K562 (cell line): Measurements from ENCODE around the gene RGPD5. TPM values are rescaled to one million over a fixed set of nuclear protein-coding genes. Genes with fewer than 3 reads are reported as not detected.
A peak's percentile ranks its signal among the peaks of the same experiment; 100 is the strongest.
"Not testable (repeated sequence)": the region's sequence is repeated elsewhere in the genome, so short reads cannot be mapped to it uniquely, and the experiment has no call there.

Source experiments
- ATAC-seq: fragments of 200-7000 bp; cut with Tn5 transposase; 3 replicates; pipeline ENCODE4 v1.9.1; 2020; ENCODE audit warnings: moderate library complexity
- BruUV-seq: library from RNA; stranded (reverse); fragments of 400-500 nt; replicated peaks from 2 replicates; lab custom pipeline; 2021; lab: Mats Ljungman, UMichigan
- CTCF ChIA-PET: fragments of 300-600 bp; formaldehyde crosslinking; extraction: SDS; loops from one replicate; lab custom pipeline; 2021; ENCODE audit warnings: low intra/inter-chr PET ratio; lab: Yijun Ruan, JAX
- POLR2A ChIA-PET: fragments of 300-600, 350-650 bp; sonication (Branson Sonifier 250); formaldehyde crosslinking; extraction: SDS; loops from one replicate; lab custom pipeline; 2021; ENCODE audit warnings: antibody characterized with exemption, inconsistent platforms; lab: Yijun Ruan, JAX
- DNase-seq, 4 experiments: peaks; one replicate each; pipeline versions ENCODE4 v3.0.0 to v3.0.0-alpha.2; 2011 to 2018; ENCODE audit warnings: low spot score in 3 of 4, mixed read lengths in 3 of 4; ENCODE audit errors: extremely low read depth in 1 of 4
- FAIRE-seq: peaks from 2 replicates; lab custom pipeline; 2011; peaks lifted over from hg19 to GRCh38; lab: Jason Lieb, UNC
- H2AFZ ChIP-seq: 2 replicates; pipeline ENCODE4 v1.6.0; 2011; ENCODE audit warnings: low read depth, low read length, control low read depth, inconsistent platforms
- H3K27ac ChIP-seq: fragments of 200-600 bp; 3 replicates; pipeline ENCODE4 v1.8.0; 2011; ENCODE audit warnings: low read depth, mild to moderate bottlenecking, control low read depth, inconsistent platforms, low read length, moderate library complexity, mixed read lengths; ENCODE audit errors: extremely low read depth
- H3K27me3 ChIP-seq, 2 experiments: fragments of 300-600 bp in 1 of 2; 2 replicates in 1 of 2; 3 replicates in 1 of 2; pipeline versions ENCODE4 v1.6.0 to v1.8.0; 2011; ENCODE audit warnings: inconsistent platforms in 2 of 2, low read length in 2 of 2, mild to moderate bottlenecking in 1 of 2, mixed read lengths in 1 of 2, moderate library complexity in 1 of 2; ENCODE audit not compliant: control insufficient read depth in 2 of 2, insufficient read depth in 2 of 2
- H3K36me3 ChIP-seq: fragments of 300-600 bp; 3 replicates; pipeline ENCODE4 v1.8.0; 2011; ENCODE audit warnings: mild to moderate bottlenecking, low read length, inconsistent platforms; ENCODE audit not compliant: control insufficient read depth, insufficient read depth
- H3K4me1 ChIP-seq, 2 experiments: fragments of 200-600 bp in 1 of 2; replicated peaks in 1 of 2; 2 replicates in 1 of 2; 3 replicates in 1 of 2; pipeline versions ENCODE4 v1.5.1 to v1.8.0; 2011; ENCODE audit warnings: inconsistent platforms in 2 of 2, low read length in 2 of 2, mild to moderate bottlenecking in 1 of 2, mixed read lengths in 1 of 2, moderate library complexity in 1 of 2; ENCODE audit not compliant: control insufficient read depth in 2 of 2, insufficient read depth in 2 of 2
- H3K4me2 ChIP-seq: 2 replicates; pipeline ENCODE4 v1.6.1; 2011; ENCODE audit warnings: low read length, control low read depth, inconsistent platforms, mixed read lengths; ENCODE audit not compliant: insufficient read depth
- H3K4me3 ChIP-seq: fragments of 200-600 bp; sonication (generic), shearing (Covaris generic); 2 replicates; pipeline ENCODE4 v1.5.1; 2016; ENCODE audit warnings: control low read depth, inconsistent platforms
- H3K79me2 ChIP-seq: fragments of 200-600 bp; 3 replicates; pipeline ENCODE4 v1.8.0; 2011; ENCODE audit warnings: low read length, inconsistent platforms; ENCODE audit not compliant: control insufficient read depth, insufficient read depth
- H3K9ac ChIP-seq, 2 experiments: 2 replicates each; pipeline versions ENCODE4 v1.6.0 to v1.6.1; 2011; ENCODE audit warnings: low read depth in 2 of 2, low read length in 2 of 2, control low read depth in 1 of 2, inconsistent platforms in 1 of 2, mild to moderate bottlenecking in 1 of 2, mixed read lengths in 1 of 2; ENCODE audit not compliant: insufficient read depth in 1 of 2
- H3K9me1 ChIP-seq: one replicate; pipeline ENCODE4 v1.6.0; 2011; ENCODE audit warnings: inconsistent platforms, mild to moderate bottlenecking, low read length, moderate library complexity; ENCODE audit not compliant: control insufficient read depth, insufficient read depth
- H3K9me3 ChIP-seq: replicated peaks from 2 replicates; pipeline ENCODE4 v1.5.1; 2011; ENCODE audit warnings: low read depth, low read length, inconsistent platforms; ENCODE audit not compliant: control insufficient read depth, insufficient read depth
- H4K20me1 ChIP-seq: replicated peaks from 2 replicates; pipeline ENCODE4 v1.6.1; 2011; ENCODE audit warnings: low read length, inconsistent platforms, mixed read lengths; ENCODE audit not compliant: control insufficient read depth, insufficient read depth
- WGBS: fragments of 100-300 bp; shearing (Covaris generic); methylation state at CpG from one replicate; pipeline ENCODE4 v1.1.6; 2016; ENCODE audit warnings: low coverage, mixed read lengths; ENCODE audit not compliant: insufficient coverage; ENCODE audit errors: missing lambda C conversion rate; 5-methylcytosine and 5-hydroxymethylcytosine counted together
- in situ Hi-C: fragments of 300-500 bp; cut with MboI; formaldehyde crosslinking; loops from 4 replicates; pipeline ENCODE4 v1.15.0; 2018; ENCODE audit warnings: inconsistent platforms, mixed read lengths
- intact Hi-C: fragments of 100-400 bp; cut with micrococcal nuclease; formaldehyde crosslinking; loops from 2 replicates; pipeline ENCODE4 v1.14.2; 2022
- polyA plus RNA-seq, 8 experiments: library from polyadenylated mRNA; depleted of rRNA in 4 of 8; stranded (reverse) in 5 of 8; unstranded in 3 of 8; fragments of >200 nt; fragmentation: Nextera tagmentation in 2 of 8; fragmentation: Illumina TruSeq in 1 of 8; extraction: Ambion mirVana in 2 of 8; extraction: Trizol in 1 of 8; gene quantifications; 2 replicates each; pipeline versions ENCODE4 v1.2.1 to v1.2.3, GENCODE V29; 2011 to 2014; ENCODE audit warnings: inconsistent platforms in 1 of 8, missing spikeins in 1 of 8
- total RNA-seq, 7 experiments: library from RNA; depleted of rRNA in 6 of 7; stranded (reverse); fragments of >200 nt in 6 of 7; fragmentation: Illumina TruSeq in 2 of 7; extraction: Trizol in 2 of 7; gene quantifications; 2 replicates each; pipeline versions ENCODE4 v1.2.1 to v1.2.3, GENCODE V29; 2011 to 2021; ENCODE audit warnings: low replicate concordance in 1 of 7

The RGPD5 gene
- total and polyA plus RNA-seq, 9 of the 15 experiments (the other 6 are each of a cell fraction or from before 2014, with no cell fraction given) = 0.30 to 5.0 (median 1.4) TPM

DNA sequence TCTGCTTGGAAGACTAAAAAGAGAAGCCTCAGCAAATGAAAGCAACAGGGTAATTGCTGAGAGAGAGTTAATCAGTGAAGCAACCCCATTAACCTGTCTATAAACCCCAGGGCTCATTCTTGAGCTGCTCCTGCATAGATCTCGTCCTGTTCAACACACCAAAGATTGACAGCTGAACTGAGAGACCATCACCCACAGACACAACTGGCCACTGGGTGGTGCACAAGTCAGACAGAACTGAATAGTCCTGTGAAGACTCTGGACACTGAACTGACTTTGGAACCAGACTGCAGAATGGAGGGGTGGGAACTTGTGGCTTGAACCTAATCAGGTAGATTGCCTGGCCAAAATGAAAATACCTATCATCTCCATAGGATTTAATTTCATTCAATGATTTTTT is 1.4 kb upstream of the RGPD5 start:
- in situ Hi-C loops = loop anchor here (25.0 kb wide), 2 partner anchors 970 to 1105 kb away; no protein-coding TSS in a partner anchor
- ATAC-seq = peak; percentile 95
- H3K9me1 ChIP-seq, H2AFZ ChIP-seq, BruUV-seq, H3K4me3 ChIP-seq, H3K4me1 ChIP-seq, H3K27me3 ChIP-seq, H3K36me3 ChIP-seq, H3K9me3 ChIP-seq, DNase-seq, H4K20me1 ChIP-seq, CTCF ChIA-PET, H3K4me2 ChIP-seq, H3K9ac ChIP-seq, POLR2A ChIA-PET, intact Hi-C loops, H3K27ac ChIP-seq, H3K79me2 ChIP-seq, FAIRE-seq: not testable (repeated sequence)
- no CpG with 5 or more reads among the region's 1 CpG for WGBS

DNA sequence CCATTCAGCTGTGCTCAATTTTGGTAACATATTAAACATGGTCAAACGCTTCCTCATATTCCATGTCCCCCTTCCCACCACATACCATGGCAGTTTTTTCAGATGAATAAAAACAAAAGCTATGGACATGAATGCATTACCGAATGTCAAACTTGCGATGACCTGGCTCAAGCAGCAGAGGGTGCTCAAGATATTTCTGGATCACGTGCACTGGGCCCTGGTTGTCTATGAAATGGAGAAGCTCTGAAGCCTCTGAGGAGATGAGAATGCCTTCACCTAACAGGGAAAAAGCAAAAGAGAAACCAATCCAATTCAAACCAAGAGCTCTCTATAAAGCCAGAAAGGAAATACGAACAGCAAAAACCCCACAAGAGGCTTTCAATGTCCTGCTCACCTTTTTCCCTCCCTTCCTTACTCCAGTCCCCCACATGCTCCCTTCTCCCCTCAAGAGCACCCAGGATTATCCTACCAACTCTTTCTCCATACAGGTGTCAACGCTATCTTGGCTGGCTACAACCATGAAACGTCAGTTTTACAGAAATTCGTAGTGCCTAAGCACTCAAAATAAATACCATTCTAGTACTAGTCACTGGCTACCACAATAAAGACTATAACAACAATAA is 77.1 kb downstream of the RGPD5 start:
- H3K9me3 ChIP-seq, H4K20me1 ChIP-seq, DNase-seq, H3K9me1 ChIP-seq, BruUV-seq, H3K36me3 ChIP-seq, H3K27ac ChIP-seq, H3K27me3 ChIP-seq, H3K4me3 ChIP-seq, POLR2A ChIA-PET, H3K4me1 ChIP-seq, in situ Hi-C loops, H3K9ac ChIP-seq, CTCF ChIA-PET, H3K79me2 ChIP-seq, intact Hi-C loops, H3K4me2 ChIP-seq, H2AFZ ChIP-seq: not testable (repeated sequence)
- ATAC-seq = peak; percentile 88
- WGBS = no CpG with 5 or more reads among the region's 8 CpGs
- peak; percentile 81 for FAIRE-seq

DNA sequence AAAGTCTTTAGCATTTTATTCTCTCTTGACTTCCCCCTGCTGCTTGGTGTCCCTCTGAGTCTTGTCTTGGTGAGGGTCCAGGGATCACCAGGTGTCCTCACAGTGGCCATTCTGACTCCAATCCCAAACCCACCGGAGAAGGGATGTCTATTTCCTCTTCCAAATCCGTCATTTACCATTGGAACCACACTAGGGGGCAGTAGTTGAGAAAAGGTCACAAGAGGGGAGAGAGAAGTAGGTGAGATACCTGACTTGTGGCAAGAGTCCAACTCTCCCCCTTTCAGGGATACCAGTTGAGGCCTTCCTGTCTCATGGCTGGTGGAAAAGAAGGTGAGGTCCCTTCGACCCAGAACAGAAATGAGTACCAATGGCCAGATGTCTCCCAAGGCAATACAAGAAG is 82.5 kb downstream of the RGPD5 start:
- CTCF ChIA-PET, in situ Hi-C loops, DNase-seq, H3K79me2 ChIP-seq, H2AFZ ChIP-seq, H3K9me3 ChIP-seq, H3K4me1 ChIP-seq, H4K20me1 ChIP-seq, H3K4me3 ChIP-seq, ATAC-seq, H3K9me1 ChIP-seq, POLR2A ChIA-PET, H3K27me3 ChIP-seq, H3K36me3 ChIP-seq, intact Hi-C loops, H3K9ac ChIP-seq, H3K27ac ChIP-seq, H3K4me2 ChIP-seq, BruUV-seq, FAIRE-seq: not testable (repeated sequence)
- WGBS = no CpG with 5 or more reads among the region's 3 CpGs

DNA sequence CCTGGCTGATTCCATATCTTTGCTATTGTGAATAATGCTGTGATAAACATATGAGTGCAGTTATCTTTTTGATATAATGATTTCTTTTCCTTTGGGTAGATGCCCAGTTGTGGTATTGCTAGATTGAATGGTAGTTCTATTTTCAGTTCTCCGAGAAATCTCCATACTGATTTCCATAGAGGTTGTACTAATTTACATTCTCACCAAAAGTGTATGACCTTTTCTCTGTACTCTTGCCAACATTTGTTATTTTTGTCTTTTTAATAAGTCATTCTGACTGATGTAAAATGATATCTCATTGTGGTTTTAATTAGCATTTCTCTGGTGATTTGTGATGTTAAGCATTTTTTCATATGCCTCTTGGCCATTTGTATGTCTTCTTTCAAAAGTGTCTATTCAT is 88.0 kb downstream of the RGPD5 start:
- H4K20me1 ChIP-seq, H3K27ac ChIP-seq, H3K27me3 ChIP-seq, ATAC-seq, H3K4me2 ChIP-seq, H3K36me3 ChIP-seq, FAIRE-seq, intact Hi-C loops, DNase-seq, H3K4me1 ChIP-seq, POLR2A ChIA-PET, CTCF ChIA-PET, BruUV-seq, H3K9ac ChIP-seq, H3K9me1 ChIP-seq, H3K79me2 ChIP-seq, H3K4me3 ChIP-seq, H3K9me3 ChIP-seq, H2AFZ ChIP-seq, in situ Hi-C loops: not testable (repeated sequence)
- no CpG with 5 or more reads among the region's 1 CpG for WGBS
